MM.1S (cell line): ENCODE results near the gene TSPO2.

Experiments
- CTCF ChIP-seq: fragments of 300-600 bp; sonication (generic); IDR thresholded peaks from 2 replicates; pipeline ENCODE4 v1.5.1; 2016; ENCODE audit warnings: antibody characterized with exemption, low read length, mixed read lengths
- EZH2phosphoT487 ChIP-seq: fragments of 300-600 bp; sonication (generic); IDR thresholded peaks from 2 replicates; pipeline ENCODE4 v1.6.1; 2018; ENCODE audit warnings: antibody characterized with exemption, low read length

- TF ChIP-seq CTCF, result no peak
- TF ChIP-seq EZH2phosphoT487, result no peak
Observed at GRCh38 chr6:41014780-41015179, 27.5 kb upstream of the TSPO2 start.
